22Rv1 (cell line): Measurements from ENCODE around the gene ARAP1.

Source experiments
- ZFX ChIP-seq: fragments of 450-650 bp; IDR thresholded peaks from 2 replicates; pipeline ENCODE4 v1.6.1; 2017; ENCODE audit warnings: antibody characterized with exemption, borderline replicate concordance
- TF ChIP-seq, protein P1 (sequence below): fragments of 450-650 bp; IDR thresholded peaks from 2 replicates; pipeline ENCODE4 v1.5.1; 2017; ENCODE audit warnings: mild to moderate bottlenecking

GRCh38 chr11:72776844-72777754 lies 24.9 kb upstream of the ARAP1 start:
- TF ChIP-seq, protein P1, sequence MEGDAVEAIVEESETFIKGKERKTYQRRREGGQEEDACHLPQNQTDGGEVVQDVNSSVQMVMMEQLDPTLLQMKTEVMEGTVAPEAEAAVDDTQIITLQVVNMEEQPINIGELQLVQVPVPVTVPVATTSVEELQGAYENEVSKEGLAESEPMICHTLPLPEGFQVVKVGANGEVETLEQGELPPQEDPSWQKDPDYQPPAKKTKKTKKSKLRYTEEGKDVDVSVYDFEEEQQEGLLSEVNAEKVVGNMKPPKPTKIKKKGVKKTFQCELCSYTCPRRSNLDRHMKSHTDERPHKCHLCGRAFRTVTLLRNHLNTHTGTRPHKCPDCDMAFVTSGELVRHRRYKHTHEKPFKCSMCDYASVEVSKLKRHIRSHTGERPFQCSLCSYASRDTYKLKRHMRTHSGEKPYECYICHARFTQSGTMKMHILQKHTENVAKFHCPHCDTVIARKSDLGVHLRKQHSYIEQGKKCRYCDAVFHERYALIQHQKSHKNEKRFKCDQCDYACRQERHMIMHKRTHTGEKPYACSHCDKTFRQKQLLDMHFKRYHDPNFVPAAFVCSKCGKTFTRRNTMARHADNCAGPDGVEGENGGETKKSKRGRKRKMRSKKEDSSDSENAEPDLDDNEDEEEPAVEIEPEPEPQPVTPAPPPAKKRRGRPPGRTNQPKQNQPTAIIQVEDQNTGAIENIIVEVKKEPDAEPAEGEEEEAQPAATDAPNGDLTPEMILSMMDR = no peak
- TF ChIP-seq ZFX = no peak
